Stimulated activated memory B cell treated with anti-CD40 and anti-IgM and Interleukin-4, amounts not matched to agents 10 μg/mL and 1 μg/mL and 100 μg/mL, for 72 hours (primary cell): ENCODE data around the gene SH3BGRL.
"Not testable (repeated sequence)": the region's sequence is repeated elsewhere in the genome, so short reads cannot be mapped to it uniquely, and the experiment has no call there.

Source experiments
- ATAC-seq: fragments of 150-1000 bp; cut with Tn5 transposase; 2 replicates; pipeline ENCODE4 v1.10.0; 2021
- H3K27ac Mint-ChIP-seq: one replicate; pipeline ENCODE4 v1.8.0; 2022; ENCODE audit warnings: mild to moderate bottlenecking, mixed read lengths
- H3K27me3 Mint-ChIP-seq: one replicate; pipeline ENCODE4 v1.8.0; 2022; ENCODE audit warnings: mixed read lengths
- H3K36me3 Mint-ChIP-seq: one replicate; pipeline ENCODE4 v1.8.0; 2022; ENCODE audit warnings: mixed read lengths
- H3K4me1 Mint-ChIP-seq: one replicate; pipeline ENCODE4 v1.8.0; 2022; ENCODE audit warnings: mixed read lengths
- H3K4me3 Mint-ChIP-seq: one replicate; pipeline ENCODE4 v1.8.0; 2022; ENCODE audit warnings: mild to moderate bottlenecking, moderate library complexity, mixed read lengths
- H3K9me3 Mint-ChIP-seq: one replicate; pipeline ENCODE4 v1.8.0; 2022; ENCODE audit warnings: mixed read lengths

SH3BGRL gene

GRCh38 chrX:81301877-81302276 is 100.0 kb downstream of the SH3BGRL start:
- H3K36me3 Mint-ChIP-seq = peaks cover 32% of the 10 kb centered on the region
- H3K4me3 Mint-ChIP-seq = no peak overlapping the region
- H3K27ac Mint-ChIP-seq = no peak overlapping the region
- H3K4me1 Mint-ChIP-seq = peaks cover 22% of the 10 kb centered on the region
- no peaks in the 10 kb centered on the region for H3K9me3 Mint-ChIP-seq
- H3K27me3 Mint-ChIP-seq = no peaks in the 10 kb centered on the region
- ATAC-seq = no peak

DNA sequence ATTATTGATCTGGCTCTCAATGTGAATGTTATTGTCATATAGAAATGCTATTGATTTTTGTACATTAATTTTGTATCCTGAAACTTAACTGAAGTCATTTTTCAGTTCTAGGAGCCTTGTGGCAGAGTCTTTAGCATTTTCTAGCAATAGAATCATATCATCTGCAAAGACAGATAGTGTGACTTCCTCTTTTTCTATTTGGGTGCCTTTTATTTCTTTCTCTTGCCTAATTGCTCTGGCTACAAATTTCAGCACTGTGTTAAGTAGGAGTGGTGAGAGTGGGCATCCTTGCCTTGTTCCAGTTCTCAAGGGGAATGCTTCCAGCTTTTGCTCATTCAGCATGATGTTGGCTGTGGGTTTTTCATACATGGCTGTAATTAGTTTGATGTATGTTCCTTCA is 102.7 kb downstream of the SH3BGRL start:
- Mint-ChIP-seq H3K36me3 (peaks cover 27% of the 10 kb centered on the region), H3K27ac (no peak overlapping the region), H3K27me3 (no peaks in the 10 kb centered on the region), H3K4me3 (no peak overlapping the region), H3K4me1 (peaks cover 22% of the 10 kb centered on the region), H3K9me3 (no peaks in the 10 kb centered on the region)
- no peak for ATAC-seq

DNA sequence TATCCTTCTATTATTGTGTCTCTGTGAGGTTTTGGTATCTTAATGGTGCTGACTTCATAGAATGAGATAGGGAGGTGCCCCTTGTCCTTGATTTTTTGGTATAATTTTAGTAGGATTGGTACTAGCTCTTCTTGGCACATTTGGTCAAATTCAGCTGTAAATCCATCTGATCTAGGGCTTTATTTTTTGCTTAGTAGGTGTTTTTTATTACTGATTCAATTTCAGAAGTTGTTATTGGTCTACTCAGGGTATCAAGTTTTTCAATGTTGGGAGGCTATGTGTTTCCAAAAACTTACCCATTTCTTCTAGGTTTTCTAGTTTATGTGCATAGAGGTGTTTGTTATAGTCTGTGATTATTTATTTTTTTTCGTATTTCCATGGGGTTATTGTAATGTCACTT is 103.3 kb downstream of the SH3BGRL start:
- H3K4me3 Mint-ChIP-seq = no peak overlapping the region
- no peak for ATAC-seq
- no peaks in the 10 kb centered on the region for H3K9me3 Mint-ChIP-seq
- no peaks in the 10 kb centered on the region for H3K27me3 Mint-ChIP-seq
- H3K36me3 Mint-ChIP-seq = peaks cover 24% of the 10 kb centered on the region
- peaks cover 22% of the 10 kb centered on the region for H3K4me1 Mint-ChIP-seq
- no peak overlapping the region for H3K27ac Mint-ChIP-seq

- Mint-ChIP-seq H3K4me3 (no peak overlapping the region), H3K27ac (no peak overlapping the region), H3K4me1 (peaks cover 28% of the 10 kb centered on the region), H3K27me3 (no peaks in the 10 kb centered on the region), H3K9me3 (peaks cover 2% of the 10 kb centered on the region), H3K36me3 (peaks cover 44% of the 10 kb centered on the region)
- ATAC-seq = no peak
Observed at GRCh38 chrX:81308086-81308829, 106.4 kb downstream of the SH3BGRL start.

- Mint-ChIP-seq H3K36me3 (peaks cover 57% of the 10 kb centered on the region), H3K4me3 (no peak overlapping the region), H3K4me1 (peaks cover 7% of the 10 kb centered on the region), H3K27ac (no peak overlapping the region), H3K9me3 (peaks cover 2% of the 10 kb centered on the region), H3K27me3 (no peaks in the 10 kb centered on the region)
- no peak for ATAC-seq
Observed at GRCh38 chrX:81316163-81316562, 114.3 kb downstream of the SH3BGRL start.

GRCh38 chrX:81331653-81332052 is 129.8 kb downstream of the SH3BGRL start:
- not testable (repeated sequence) for H3K4me3 Mint-ChIP-seq, H3K9me3 Mint-ChIP-seq, ATAC-seq, H3K27me3 Mint-ChIP-seq, H3K27ac Mint-ChIP-seq
- Mint-ChIP-seq H3K4me1 (peaks cover 14% of the 10 kb centered on the region), H3K36me3 (peaks cover 42% of the 10 kb centered on the region)

DNA sequence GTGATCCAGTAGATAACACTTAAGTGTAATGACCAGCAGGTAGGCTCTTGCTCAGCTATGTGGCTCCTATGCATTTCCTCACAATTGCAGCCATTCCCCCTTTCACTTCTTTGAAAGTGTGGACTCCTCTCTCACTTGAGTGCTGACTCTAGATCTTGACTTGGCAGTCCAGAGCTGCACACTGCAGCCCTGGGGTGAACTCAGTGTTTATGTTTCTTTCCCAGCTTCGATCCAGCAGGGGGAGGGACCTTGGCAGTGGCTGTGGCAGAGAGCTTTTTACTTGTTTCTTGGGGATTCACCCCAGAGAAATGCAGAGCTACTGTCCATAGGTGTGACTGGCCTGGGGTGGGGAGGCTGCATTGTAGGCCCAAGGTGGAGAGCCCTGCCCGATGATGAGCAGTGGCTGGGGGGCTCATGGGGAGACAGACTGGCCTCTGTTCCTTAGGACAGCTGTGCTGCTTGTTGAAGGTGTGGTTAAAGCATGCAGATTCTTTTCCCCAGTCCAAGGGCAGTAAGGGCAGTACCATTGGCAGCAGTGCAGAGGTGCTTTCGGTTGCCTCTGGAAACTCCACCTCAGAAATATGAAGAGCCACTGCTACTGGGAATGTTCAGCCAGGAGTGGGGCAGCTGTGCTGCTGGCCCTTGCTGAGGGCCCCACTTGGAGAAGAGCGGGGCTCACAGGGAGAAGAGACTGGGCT is 134.7 kb downstream of the SH3BGRL start:
- H3K27ac Mint-ChIP-seq = no peak overlapping the region
- no peak for ATAC-seq
- peaks cover 4% of the 10 kb centered on the region for H3K4me1 Mint-ChIP-seq
- H3K27me3 Mint-ChIP-seq = no peaks in the 10 kb centered on the region
- H3K36me3 Mint-ChIP-seq = peaks cover 52% of the 10 kb centered on the region
- no peak overlapping the region for H3K4me3 Mint-ChIP-seq
- no peaks in the 10 kb centered on the region for H3K9me3 Mint-ChIP-seq

GRCh38 chrX:81337805-81338204 is 135.9 kb downstream of the SH3BGRL start:
- Mint-ChIP-seq H3K4me3 (no peak overlapping the region), H3K27ac (no peak overlapping the region), H3K27me3 (no peaks in the 10 kb centered on the region), H3K4me1 (no peaks in the 10 kb centered on the region), H3K36me3 (peaks cover 52% of the 10 kb centered on the region), H3K9me3 (no peaks in the 10 kb centered on the region)
- ATAC-seq = no peak

GRCh38 chrX:81338924-81339323 is 137.0 kb downstream of the SH3BGRL start:
- no peaks in the 10 kb centered on the region for H3K4me1 Mint-ChIP-seq
- no peak for ATAC-seq

GRCh38 chrX:81345296-81345695 is 143.4 kb downstream of the SH3BGRL start:
- not testable (repeated sequence) for H3K4me3 Mint-ChIP-seq, H3K27ac Mint-ChIP-seq, H3K27me3 Mint-ChIP-seq, H3K9me3 Mint-ChIP-seq, H3K4me1 Mint-ChIP-seq, ATAC-seq
- H3K36me3 Mint-ChIP-seq = peaks cover 26% of the 10 kb centered on the region

More at GRCh38 chrX:81338924-81339323, 137.0 kb downstream of the SH3BGRL start:
- Mint-ChIP-seq H3K36me3 (peaks cover 54% of the 10 kb centered on the region), H3K9me3 (no peaks in the 10 kb centered on the region), H3K27ac (no peak overlapping the region), H3K4me3 (no peak overlapping the region), H3K27me3 (no peaks in the 10 kb centered on the region)
